Left forelimb (tissue), 1 donor: ENCODE data around the gene CHRNA4.
"Not testable (repeated sequence)": the region's sequence is repeated elsewhere in the genome, so short reads cannot be mapped to it uniquely, and the experiment has no call there.

Experiments
- DNase-seq: peaks from one replicate; pipeline ENCODE4 v3.0.0-alpha.2; 2018; ENCODE audit warnings: low spot score

Gene CHRNA4

GRCh38 chr20:63350196-63350595 is 11.0 kb downstream of the CHRNA4 start:
- no peak for DNase-seq

GRCh38 chr20:63349516-63349895 is 11.6 kb downstream of the CHRNA4 start:
- DNase-seq: no peak

GRCh38 chr20:63348828-63349515 is 12.2 kb downstream of the CHRNA4 start:
- no peak for DNase-seq

- no peak for DNase-seq
Observed at GRCh38 chr20:63347950-63348827, 13.0 kb downstream of the CHRNA4 start.

GRCh38 chr20:63347081-63347741 is 13.9 kb downstream of the CHRNA4 start:
- DNase-seq: no peak

GRCh38 chr20:63346131-63347080 is 14.7 kb downstream of the CHRNA4 start:
- no peak for DNase-seq

GRCh38 chr20:63345328-63346100 is 15.6 kb downstream of the CHRNA4 start:
- DNase-seq: no peak

GRCh38 chr20:63344616-63345327 is 16.4 kb downstream of the CHRNA4 start:
- no peak for DNase-seq

- DNase-seq: no peak
Observed at GRCh38 chr20:63343460-63344445, 17.4 kb downstream of the CHRNA4 start.

GRCh38 chr20:63342561-63343459 is 18.3 kb downstream of the CHRNA4 start:
- DNase-seq: no peak

- not testable (repeated sequence) for DNase-seq
Observed at GRCh38 chr20:63340158-63340688, 20.9 kb downstream of the CHRNA4 start.

- DNase-seq: not testable (repeated sequence)
Observed at GRCh38 chr20:63339154-63340094, 21.7 kb downstream of the CHRNA4 start.

GRCh38 chr20:63337786-63338420 is 23.2 kb downstream of the CHRNA4 start:
- DNase-seq: no peak

- no peak for DNase-seq
Observed at GRCh38 chr20:63336232-63336752, 24.9 kb downstream of the CHRNA4 start.

GRCh38 chr20:63335711-63336110 is 25.4 kb downstream of the CHRNA4 start:
- DNase-seq: no peak

GRCh38 chr20:63335060-63335459 is 26.1 kb downstream of the CHRNA4 start:
- DNase-seq: not testable (repeated sequence)
